HS-5 (cell line): ENCODE results near the gene S100A7A.
A peak's percentile ranks its signal among the peaks of the same experiment; 100 is the strongest.
"Not testable (repeated sequence)": the region's sequence is repeated elsewhere in the genome, so short reads cannot be mapped to it uniquely, and the experiment has no call there.

Experiments
- DNase-seq: peaks from one replicate; pipeline ENCODE4 v3.0.0-alpha.2; 2012; ENCODE audit warnings: low read depth

The S100A7A gene

DNA sequence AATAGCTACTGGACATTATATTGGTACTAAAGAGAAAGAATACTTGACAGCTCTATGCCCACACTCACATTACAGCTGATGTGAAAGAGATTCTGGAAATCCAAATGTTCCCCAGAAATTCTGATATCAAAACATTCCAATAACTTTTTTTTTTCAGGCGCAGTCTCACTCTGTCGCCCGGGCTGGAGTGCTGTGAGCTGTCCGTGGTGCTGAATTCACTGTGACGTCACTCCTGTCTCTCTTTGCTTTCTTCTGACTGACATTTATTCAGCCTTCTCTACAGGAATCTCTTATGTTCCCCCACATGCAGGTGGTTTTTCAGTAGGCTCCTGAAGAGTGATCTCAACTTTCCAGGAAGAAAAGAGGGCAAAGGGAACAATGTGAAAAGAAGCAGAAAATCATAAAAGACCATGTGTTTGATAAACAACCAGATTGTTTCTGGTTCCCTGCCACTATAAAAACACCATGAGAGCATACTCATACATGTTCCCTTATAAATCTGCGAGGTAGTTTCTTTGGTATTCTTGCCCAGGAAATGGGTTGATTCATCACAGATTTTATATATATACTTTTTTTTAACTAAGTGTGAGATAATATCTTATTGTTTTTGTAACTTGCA lies 6.2 kb downstream of the S100A7A start:
- DNase-seq, result peak; percentile 20

DNA sequence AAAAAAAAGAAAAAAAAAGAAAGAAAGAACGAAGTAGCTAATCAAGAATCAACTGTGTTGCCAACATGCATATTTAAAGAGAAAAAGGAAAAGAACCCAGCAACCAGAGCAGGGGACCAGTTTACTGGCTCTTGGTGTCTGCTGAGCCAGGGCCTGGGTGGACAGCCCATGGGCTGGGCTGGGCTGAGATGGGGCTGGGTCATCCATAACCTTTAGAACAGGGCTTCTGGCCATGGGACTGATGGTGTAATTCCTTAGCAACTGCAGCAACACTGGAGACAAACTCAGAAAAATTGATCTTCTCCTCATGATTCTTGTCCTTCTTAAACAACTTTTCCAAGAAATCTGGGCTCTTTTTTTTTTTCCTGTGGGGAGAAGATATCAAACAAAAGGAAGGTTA lies 10.5 kb downstream of the S100A7A start:
- DNase-seq, result no peak

DNA sequence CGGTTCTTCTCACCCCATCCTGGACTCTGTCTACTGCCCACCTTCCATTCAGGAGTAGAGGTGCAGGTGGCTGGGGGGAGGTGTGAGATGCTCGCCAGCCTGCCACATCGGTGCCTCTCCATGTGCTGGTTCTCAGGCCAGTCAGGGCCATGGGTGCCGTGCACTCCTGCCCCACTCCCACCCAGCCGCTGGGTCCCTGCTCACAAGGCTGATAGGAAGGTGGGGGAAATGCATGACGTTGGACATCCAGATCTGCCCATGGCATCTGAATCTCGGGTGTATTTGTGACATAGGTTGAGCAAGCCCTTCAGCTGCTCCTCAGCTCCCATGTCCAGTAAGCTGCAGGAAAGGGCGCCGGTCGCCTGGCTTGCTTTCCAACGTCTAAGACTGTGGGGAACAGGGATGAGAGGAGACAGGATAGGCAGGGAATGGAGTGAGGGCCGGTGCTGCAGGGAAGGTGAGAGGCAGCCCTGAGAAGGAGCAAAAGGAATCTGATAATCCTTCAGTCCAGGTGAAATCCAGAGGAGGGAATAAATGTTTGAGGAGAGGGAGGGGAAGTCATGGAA lies 11.8 kb downstream of the S100A7A start:
- DNase-seq, result no peak

DNA sequence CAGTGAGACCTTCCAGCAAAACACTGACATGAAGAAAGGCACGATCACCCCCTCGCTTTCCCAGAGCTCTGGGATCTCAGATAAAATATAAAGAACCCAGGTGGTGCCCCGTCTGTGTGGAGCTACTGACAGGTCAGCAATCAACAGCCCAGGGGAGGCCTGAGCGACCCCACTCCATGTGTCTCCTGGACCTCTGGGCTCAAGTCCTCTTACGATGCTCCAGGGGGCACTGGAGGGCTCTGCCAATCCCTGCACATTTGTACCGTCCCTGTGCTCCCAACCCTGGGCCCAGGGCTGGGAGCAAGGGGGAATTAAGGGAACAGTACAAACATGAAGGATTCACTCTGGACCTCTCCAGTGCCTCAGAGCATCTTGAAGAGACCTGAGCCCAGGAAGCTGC lies 12.5 kb downstream of the S100A7A start:
- no peak for DNase-seq

DNA sequence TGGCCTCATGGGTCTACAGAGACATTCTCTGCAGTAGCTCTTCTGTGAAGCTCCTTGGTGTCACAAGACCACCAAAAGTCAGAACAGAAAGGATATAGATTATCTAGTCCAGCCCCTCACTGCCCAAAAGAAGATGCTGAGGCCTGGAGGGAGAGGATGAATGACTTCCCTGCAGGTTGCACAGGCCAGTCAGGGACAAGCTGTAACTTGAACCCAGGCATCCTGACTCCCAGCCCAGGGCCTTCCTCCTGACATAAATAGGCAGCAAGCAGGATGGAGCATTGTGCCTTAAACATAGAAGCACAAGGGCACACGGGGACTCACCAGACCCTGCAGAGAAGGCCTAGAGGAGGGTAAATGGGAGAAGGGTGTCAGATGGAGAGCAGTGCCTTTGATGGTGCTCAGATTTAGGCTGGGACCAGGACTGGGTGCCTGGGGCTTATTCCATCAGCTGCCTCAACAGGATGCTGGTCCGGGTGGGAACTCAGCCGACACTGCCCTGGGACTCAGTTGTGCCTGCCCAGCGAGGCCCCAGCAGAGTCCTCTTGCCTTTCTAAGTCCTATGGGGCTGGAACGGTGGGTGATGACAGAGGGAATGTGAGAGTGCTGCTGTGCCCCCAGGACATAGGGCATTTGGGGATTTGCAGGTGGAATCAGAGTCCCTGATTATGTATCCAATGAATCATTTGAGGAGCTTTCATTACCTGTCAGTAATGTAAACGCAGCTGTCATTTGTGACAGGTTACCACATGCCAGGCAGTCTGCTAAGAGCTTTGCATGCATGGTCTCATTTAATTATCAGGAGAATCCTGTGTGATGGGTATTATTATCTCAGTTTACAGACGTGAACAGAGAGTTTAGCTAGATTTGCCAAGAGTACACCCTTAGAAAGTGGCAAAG lies 13.2 kb downstream of the S100A7A start:
- DNase-seq, result no peak

DNA sequence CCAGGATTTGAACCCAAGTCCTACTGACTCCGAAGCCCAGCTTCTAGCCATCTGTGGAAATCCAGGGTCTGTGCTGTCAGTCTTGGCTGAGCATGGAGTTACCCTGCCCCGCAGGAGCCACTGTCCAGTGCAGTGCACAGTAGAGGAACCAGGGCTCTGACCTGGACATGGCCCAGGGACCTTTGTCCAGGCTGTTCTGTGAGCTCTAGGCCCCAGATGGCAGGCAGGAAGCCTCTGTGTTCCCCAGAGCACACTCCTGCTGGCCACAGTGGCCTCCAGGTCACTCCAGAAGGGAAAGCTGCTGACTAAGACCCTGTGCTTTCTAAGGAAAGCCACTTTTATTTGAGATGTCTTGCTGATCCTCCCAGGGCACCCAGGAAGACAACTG lies 13.8 kb downstream of the S100A7A start:
- no peak for DNase-seq

DNA sequence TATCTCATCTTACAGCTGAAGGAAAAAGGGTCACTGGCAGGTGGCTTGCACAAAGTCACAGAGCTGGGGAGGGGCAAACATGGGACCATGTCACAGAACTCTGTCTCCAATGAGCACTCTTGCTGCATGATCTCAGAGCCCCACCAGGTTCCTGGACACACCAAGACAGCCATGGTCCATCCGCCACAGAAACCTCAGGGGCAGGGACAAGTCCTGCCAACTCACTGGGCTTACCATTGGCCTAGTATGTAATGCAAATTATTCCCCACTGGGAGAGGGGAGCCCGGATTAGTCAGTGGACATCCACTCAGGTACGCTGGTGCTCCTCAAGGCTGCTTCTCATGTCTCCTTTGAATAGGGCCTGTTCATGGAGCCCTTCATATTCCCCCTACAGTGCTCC lies 14.2 kb downstream of the S100A7A start:
- DNase-seq, result no peak

DNA sequence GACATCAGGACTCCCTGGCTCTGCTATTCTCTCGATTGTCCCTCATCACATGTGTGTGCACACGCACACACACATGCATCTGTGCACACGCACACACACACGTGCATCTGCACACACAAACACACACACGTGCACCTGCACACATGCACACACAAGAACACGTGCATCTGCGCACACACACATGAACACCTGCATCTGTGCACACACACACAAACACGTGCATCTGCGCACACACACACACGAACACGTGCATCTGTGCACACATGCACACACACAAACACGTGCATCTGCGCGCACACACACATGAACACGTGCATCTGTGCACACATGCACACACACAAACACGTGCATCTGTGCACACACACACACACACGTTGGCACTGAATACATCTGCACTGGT lies 14.7 kb downstream of the S100A7A start:
- DNase-seq, result no peak

DNA sequence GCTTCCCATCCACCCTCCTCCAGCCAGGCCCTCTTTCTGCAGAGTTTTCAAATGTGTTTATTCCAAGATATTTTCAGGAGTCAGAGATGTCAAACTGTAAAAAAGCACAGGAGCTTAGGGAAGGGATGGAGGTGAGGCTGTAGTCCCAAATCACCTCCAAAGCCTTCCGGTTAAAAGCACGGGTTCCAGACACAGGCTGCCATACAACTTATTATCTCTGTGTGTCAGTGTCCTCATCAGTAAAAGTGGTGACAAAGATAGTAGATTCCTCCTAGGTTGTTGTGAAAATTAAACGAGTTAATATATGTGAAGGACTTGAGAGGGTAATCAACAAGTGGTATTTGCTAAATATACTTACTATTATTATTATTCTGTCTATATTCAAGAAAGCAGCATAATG lies 15.1 kb downstream of the S100A7A start:
- DNase-seq, result no peak

DNA sequence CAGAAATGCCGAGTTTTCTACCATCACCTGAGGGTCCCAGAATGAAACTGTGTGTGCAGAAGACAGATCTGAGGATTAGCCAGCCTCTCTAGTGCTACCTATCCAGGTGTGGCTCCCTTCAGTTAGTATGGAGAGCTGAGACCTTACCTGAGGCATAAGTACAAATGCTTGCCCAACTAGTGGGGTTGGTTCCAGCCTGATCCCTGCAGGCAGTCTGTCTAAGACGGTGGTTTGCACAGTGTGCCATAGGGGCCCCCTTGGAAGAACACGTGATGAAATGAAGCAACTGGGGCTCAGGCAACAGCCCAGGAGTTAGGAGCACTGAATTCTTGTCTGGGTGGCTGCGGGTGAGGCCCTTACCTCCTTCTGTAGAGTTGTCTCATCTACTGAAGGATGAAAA lies 15.6 kb downstream of the S100A7A start:
- DNase-seq, result no peak

DNA sequence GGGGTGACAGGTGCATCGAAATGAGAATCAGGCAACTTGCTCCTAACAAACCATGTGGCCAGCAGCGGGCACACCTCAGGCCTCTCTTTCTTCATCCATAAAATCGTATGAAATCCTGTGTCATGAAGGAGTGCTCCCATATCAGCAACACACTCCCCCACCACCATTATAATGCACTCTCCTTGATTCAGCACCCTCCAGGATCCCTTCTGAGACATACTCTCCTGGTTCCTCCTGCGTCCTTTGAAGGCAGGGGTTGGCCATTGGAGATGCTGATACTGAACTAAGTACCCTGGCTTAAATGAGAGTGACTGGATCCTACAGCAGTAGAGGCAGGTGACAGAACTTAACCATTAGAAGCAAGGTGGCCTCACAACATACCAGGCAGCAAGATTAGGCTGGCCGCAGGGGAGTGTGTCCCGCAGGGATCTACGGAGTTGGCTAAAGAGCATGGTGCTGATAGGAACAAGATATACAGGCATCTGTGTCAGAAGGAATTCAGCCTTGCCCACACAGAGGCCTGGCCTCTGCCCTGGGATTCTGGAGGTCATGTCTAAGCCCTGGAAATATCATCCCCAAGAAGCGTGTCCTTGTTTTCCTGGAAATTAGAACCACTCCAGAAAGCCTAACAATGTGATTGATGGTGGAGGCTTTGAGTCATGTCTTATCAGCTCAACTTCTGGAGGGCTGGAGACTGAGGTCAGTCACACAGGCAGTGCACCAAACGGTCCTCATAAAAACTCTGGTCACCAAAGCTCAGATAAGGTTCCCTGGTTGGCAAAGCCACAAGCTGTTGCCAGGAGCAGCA lies 16.8 kb downstream of the S100A7A start:
- no peak for DNase-seq

DNA sequence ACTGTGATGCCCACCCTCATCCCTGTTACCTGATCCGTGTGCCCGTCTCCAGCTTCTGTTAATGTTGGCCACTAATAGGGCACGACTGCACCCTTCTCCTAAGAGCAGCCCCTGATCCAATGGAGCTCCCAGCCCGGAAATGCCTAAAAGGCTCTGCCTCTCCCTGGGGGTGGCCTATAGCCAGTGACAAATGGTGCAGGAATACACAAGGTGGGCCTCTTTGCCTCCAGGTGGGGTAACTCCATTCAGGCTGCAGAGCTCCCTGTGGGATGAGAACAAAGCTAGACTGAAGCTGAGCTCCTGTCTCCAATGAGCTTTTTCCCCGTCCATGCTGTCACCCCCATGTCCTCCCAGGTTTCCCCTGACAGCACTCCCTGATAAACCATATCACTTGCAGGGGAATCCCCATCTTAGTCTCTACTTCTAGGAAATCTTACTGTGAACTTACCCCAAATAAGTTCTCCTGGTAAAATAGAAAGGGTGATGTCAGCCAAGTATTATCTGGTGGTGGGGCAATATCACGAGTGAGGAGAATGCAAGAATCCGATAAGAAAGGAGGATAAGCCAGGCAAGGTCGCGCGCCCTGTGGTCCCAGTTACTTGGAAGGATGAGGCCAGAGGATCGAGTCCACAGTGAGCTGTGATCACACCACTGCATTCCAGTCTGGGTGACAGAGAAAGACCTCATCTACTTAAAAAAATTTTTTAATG lies 18.6 kb downstream of the S100A7A start:
- DNase-seq, result no peak

DNA sequence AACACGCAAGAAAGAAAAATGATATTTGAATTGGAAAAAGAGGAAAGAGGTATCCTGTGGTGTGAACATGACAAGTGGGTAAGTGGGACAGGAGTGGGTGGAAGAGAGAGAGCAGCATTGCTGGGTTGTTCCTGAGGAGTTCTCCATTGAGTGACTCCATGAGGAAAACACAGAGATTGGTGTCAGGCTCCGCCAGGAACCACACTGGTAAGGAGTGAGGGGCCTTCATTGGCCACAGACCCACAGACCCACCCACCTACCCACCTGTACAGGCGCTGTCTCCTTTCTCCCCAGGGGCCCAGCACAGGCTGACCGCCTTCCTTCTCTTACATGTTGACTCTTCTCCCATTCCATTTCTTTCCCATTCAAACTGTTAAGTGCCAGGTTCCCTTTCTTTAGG lies 20.9 kb downstream of the S100A7A start:
- DNase-seq, result no peak

DNA sequence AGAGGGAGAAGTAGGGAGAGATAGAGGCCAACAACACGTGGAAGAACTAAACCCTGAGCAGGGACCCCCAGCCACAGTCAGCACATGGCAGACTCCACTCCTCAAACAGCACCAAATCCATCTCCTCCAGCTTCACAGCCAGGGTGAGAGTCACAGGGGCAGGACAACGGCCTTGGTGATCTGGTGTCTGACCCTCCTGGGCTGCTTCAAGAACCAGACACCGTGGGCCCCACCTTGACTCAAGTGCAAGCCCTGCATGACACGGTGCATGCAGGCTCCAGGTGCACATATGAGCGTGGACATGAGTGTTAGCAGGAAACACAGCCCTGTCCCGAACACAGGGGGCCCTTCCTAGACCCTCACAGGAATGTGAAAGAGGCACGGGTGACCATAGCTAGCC lies 22.3 kb downstream of the S100A7A start:
- DNase-seq, result no peak

DNA sequence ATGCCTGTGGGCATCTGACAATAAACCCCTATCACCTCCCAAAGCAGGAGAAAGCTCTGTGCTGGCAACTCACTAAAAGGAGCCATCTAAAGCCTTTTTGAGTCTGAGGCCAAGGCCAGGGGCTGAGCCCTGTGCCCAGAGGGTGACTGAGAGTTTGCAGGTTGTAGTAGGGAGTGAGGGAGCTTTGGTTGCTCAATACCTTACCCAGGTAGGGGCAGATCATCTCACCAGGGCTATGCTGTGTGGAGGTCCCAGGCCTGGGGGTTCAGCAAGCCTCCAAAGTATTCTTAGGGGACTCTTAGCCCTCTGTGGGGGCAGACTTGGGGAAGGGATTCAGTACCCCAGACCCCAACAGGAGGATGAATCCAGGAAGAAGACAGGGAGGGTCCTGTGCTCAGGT lies 23.0 kb downstream of the S100A7A start:
- DNase-seq, result no peak

DNA sequence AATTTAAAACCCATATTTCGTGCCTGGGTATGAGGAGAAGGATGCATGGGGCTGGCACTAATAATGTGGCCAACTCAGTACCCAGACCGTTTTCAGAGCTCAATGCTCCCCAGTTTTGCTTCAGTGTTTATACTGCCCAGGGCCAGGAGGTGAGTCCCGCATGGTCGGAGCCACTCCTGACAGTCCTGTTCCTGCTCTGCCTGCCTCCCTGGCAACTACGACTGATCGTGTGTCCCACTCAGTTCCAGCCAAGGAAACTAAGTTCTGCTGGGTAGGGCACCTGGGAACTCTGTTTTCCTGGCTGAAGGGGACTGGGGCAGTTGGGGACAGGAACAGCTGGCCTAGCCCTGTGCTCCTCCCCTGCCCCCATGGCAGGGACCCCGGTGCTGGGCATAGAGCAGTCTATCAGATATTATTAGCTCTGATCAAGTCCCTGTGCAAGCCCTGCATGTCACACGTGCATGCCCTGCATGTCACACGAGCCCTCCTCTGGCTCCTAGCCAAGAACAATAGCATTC lies 25.0 kb downstream of the S100A7A start:
- no peak for DNase-seq

DNA sequence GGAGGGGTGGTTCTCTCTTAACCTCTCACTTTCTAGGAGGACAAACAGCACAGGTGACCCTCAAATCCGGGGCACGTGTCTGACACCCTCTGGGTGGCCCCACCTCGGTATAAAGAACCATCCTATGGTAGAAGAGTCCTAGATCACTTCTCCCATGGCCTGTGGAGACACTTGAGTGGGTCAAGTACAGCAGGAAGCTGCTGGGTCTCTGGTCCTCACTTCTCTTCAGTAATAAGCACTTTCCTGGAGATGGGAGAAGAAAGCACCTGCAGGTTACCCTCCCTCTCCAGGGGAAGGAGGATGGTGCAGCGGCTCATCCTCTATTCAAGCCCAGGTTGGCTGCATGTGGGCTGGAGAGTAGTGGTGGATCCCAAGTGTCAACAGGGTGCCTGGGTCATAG lies 27.2 kb downstream of the S100A7A start:
- no peak for DNase-seq

DNA sequence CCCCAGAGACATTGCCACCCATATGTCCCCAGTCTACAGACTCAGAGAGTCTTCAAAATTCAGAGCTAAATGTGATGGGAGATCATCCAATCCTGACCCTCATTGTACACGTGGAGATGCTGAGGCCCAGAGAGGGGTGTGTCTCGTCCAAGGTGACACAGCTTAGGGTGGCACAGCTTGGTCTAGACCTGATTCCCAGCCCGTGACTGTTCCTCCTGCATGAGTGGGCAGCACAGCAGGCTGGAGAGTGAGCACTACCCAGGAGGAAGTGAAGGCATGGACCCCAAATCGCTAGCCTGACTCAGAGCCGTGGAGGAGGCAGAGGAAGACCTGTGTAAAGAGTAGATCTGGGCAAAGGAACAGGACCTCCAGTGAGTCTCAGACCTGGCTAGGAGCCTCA lies 27.8 kb downstream of the S100A7A start:
- no peak for DNase-seq

DNA sequence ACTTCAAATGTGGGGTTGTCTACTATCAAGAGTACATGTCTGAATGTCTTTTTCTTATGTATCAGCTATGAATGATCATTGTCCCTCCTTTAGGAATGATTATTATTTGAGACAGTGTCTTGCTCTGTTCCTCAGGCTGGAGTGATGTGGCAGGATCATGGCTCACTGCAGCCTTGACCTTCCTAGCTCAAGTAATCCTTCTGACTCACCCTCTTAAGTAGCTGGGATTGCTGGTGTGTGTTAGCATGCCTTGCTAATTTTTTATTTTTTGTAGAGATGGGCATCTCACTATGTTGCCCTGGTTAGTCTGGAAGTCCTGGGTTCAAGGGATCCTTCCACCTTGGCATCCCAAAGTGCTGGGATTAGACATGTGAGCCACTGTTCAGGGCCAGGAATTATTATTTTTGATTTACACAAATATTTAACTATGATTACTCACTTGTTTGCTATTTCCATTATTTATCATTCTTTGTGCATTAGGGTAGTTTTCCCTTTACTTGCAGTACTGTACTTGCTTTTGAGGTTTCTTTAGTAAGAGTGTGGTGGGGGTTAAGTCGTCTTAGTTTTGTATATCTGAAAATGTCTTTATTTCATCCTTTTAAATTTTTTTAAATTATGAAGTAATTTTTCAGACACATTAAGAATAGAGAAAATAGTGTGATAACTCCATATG lies 31.3 kb downstream of the S100A7A start:
- peak; percentile 95 for DNase-seq

DNA sequence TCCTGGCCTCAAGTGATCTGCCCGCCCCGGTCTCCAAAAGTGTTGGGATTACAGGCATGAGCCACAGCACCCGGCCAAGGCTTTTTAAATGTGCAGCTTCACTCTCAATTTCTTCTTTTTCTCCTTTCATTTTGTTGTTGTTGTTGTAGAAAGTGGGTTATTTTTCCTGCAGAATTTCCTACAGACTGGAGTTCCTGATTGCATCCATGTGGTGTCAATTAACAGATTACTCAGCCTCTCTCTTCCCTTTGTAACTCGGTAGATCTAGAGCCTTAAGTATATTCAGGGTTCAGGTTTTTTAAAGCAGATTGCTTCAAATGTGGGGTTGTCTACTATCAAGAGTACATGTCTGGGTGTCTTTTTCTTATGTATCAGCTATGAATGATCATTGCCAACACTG lies 32.5 kb downstream of the S100A7A start:
- DNase-seq, result not testable (repeated sequence)

DNA sequence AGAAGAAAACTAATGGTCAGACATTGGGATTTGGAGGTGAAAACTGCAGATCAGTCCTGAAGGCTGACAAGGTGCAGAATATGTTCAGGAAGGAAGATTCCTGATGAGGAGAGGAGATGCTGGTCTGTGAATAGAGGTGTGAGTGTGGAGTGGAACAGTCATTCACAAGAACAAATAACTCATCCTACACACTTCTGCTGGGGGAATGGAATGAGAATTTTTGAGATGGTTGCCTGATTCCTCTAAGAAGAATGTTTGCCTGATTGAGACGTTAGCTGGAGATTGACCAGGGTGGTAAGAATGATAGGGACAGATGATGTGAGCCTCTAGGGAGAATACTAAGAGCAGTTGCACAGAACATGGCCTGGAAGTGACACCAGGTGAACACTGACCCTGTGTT lies 40.1 kb downstream of the S100A7A start:
- DNase-seq, result no peak
